Measurements from ENCODE around the gene SSB.
"Not testable (repeated sequence)": the region's sequence is repeated elsewhere in the genome, so short reads cannot be mapped to it uniquely, and the experiment has no call there.

The SSB gene

DNA sequence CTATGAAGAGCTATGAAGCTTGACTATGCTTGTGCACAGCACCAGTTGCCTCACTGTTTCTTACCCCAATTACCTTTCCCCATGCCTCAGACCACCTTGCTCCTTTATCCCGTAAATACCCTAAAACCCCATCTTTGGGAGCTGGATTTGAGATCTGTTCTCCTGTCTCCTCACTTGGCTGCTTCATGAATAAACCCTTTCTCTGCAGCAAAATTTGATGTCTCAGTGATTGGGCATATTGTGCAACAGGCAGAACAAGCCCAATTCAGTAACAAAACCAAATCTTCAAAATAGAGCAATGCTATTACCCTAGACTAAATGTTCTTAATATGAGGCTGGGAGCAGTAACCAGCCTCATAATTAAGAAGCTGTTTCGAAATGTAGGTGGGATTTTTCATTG lies 3.5 kb upstream of the SSB start:
- H3K36me3 ChIP-seq (ENCODE audit: insufficient read depth, low read depth, low read length) = no peaks in the 10 kb centered on the region

GRCh38 chr2:169796441-169796840 lies 2.2 kb upstream of the SSB start:
- Histone ChIP-seq H3K4me1 (ENCODE audit: insufficient read depth, low read length) (peaks cover 5% of the 10 kb centered on the region; the same call in 1 of the 2 replicates), H3K27me3 (ENCODE audit: insufficient read depth, low read length) (no peaks in the 10 kb centered on the region)

More for the DNA sequence above, 3.5 kb upstream of the SSB start:
- Histone ChIP-seq H3K4me1 (ENCODE audit: insufficient read depth, low read length) (peaks cover 5% of the 10 kb centered on the region; the same call in 1 of the 2 replicates), H3K9ac (ENCODE audit: low read depth, low read length) (no peak overlapping the region), H3K27me3 (ENCODE audit: insufficient read depth, low read length) (no peaks in the 10 kb centered on the region), H3K4me3 (ENCODE audit: low read length) (no peak overlapping the region), H3K9me3 (ENCODE audit: insufficient read depth, low read depth, low read length) (no peaks in the 10 kb centered on the region), H3K27ac (ENCODE audit: low read length) (no peak overlapping the region)

DNA sequence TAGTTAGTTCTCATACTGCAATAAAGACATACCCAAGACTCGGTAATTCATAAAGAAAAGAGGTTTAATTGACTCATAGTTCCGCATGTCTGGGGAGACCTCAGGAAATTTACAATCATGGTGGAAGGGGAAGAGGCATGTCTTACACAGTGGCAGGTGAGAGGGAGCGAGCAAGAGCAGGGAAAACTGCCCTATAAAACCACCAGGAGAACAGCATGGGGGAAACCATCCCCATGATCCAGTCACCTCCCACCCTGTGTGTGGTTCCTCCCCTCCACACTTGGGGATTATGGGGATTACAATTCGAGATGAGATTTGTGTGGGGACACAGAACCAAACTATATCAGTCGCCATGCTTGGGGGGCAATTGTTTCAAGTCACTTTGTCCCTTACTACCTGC lies 1.1 kb upstream of the SSB start:
- no peak overlapping the region for H3K4me3 ChIP-seq (ENCODE audit: low read length)
- peaks cover 23% of the 10 kb centered on the region for H3K36me3 ChIP-seq (ENCODE audit: insufficient read depth, low read depth, low read length)

More at GRCh38 chr2:169796441-169796840, 2.2 kb upstream of the SSB start:
- Histone ChIP-seq H3K9ac (ENCODE audit: low read depth, low read length) (no peak overlapping the region), H3K27ac (ENCODE audit: low read length) (no peak overlapping the region), H3K4me3 (ENCODE audit: low read length) (no peak overlapping the region), H3K36me3 (ENCODE audit: insufficient read depth, low read depth, low read length) (peaks cover 11% of the 10 kb centered on the region), H3K9me3 (ENCODE audit: insufficient read depth, low read depth, low read length) (no peaks in the 10 kb centered on the region)

DNA sequence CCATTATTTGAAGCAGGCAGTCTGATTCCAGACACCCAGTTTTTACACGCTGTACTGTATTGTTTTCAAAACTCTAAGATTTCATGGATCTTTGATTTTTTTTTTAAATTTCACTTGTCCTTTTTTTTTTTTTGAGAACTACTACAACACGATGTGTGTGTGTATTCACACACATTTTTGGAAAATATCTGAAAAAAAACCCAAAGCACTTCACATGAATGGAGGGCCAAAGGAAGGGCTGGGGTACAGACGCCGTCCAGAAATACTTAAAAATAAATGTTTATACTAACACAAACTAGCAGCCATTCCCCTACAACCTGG lies 314 bp upstream of the SSB start:
- Histone ChIP-seq H3K27ac (ENCODE audit: low read length) (no peak overlapping the region), H3K4me1 (ENCODE audit: insufficient read depth, low read length) (peaks cover 5% of the 10 kb centered on the region; the same call in 1 of the 2 replicates), H3K36me3 (ENCODE audit: insufficient read depth, low read depth, low read length) (peaks cover 29% of the 10 kb centered on the region), H3K9me3 (ENCODE audit: insufficient read depth, low read depth, low read length) (no peaks in the 10 kb centered on the region), H3K4me3 (ENCODE audit: low read length) (peak overlapping the region; percentile 95), H3K27me3 (ENCODE audit: insufficient read depth, low read length) (no peaks in the 10 kb centered on the region), H3K9ac (ENCODE audit: low read depth, low read length) (peak overlapping the region; percentile 91; the same call in 1 of the 2 replicates)

More for the DNA sequence above, 1.1 kb upstream of the SSB start:
- Histone ChIP-seq H3K27ac (ENCODE audit: low read length) (no peak overlapping the region), H3K9ac (ENCODE audit: low read depth, low read length) (no peak overlapping the region), H3K9me3 (ENCODE audit: insufficient read depth, low read depth, low read length) (no peaks in the 10 kb centered on the region), H3K27me3 (ENCODE audit: insufficient read depth, low read length) (no peaks in the 10 kb centered on the region), H3K4me1 (ENCODE audit: insufficient read depth, low read length) (peaks cover 5% of the 10 kb centered on the region; the same call in 1 of the 2 replicates)

GRCh38 chr2:169803480-169803879 lies 4.8 kb downstream of the SSB start:
- no peaks in the 10 kb centered on the region; the same call in 1 of the 2 replicates for H3K4me1 ChIP-seq (ENCODE audit: insufficient read depth, low read length)
- H3K4me3 ChIP-seq (ENCODE audit: low read length) = no peak overlapping the region
- no peak overlapping the region for H3K27ac ChIP-seq (ENCODE audit: low read length)
- H3K27me3 ChIP-seq (ENCODE audit: insufficient read depth, low read length) = no peaks in the 10 kb centered on the region
- H3K9ac ChIP-seq (ENCODE audit: low read depth, low read length) = no peak overlapping the region
- H3K9me3 ChIP-seq (ENCODE audit: insufficient read depth, low read depth, low read length) = no peaks in the 10 kb centered on the region
- H3K36me3 ChIP-seq (ENCODE audit: insufficient read depth, low read depth, low read length) = peaks cover 74% of the 10 kb centered on the region

DNA sequence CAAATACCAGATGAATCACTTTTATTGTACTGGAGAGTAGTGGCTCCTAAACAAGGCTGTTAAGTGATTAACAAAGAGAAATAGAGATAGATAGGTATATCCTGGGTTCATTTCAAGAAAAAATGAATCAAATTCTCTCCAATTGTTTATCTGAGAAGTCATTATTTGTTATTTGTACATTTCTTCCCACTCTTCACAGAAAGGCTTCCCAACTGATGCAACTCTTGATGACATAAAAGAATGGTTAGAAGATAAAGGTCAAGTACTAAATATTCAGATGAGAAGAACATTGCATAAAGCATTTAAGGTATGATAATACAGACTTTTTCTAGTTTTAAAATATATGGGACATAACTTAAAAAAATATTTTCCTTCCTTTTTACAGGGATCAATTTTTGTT lies 7.9 kb downstream of the SSB start:
- no peak overlapping the region for H3K4me3 ChIP-seq (ENCODE audit: low read length)
- H3K9me3 ChIP-seq (ENCODE audit: insufficient read depth, low read depth, low read length) = no peaks in the 10 kb centered on the region
- H3K27ac ChIP-seq (ENCODE audit: low read length) = no peak overlapping the region
- H3K9ac ChIP-seq (ENCODE audit: low read depth, low read length) = no peak overlapping the region
- H3K27me3 ChIP-seq (ENCODE audit: insufficient read depth, low read length) = no peaks in the 10 kb centered on the region
- peaks cover 2% of the 10 kb centered on the region; the same call in 1 of the 2 replicates for H3K4me1 ChIP-seq (ENCODE audit: insufficient read depth, low read length)
- H3K36me3 ChIP-seq (ENCODE audit: insufficient read depth, low read depth, low read length) = peaks cover 92% of the 10 kb centered on the region

GRCh38 chr2:169808221-169808620 lies 9.6 kb downstream of the SSB start:
- Histone ChIP-seq H3K36me3 (ENCODE audit: insufficient read depth, low read depth, low read length) (peaks cover 93% of the 10 kb centered on the region), H3K9ac (ENCODE audit: low read depth, low read length) (no peak overlapping the region), H3K9me3 (ENCODE audit: insufficient read depth, low read depth, low read length) (no peaks in the 10 kb centered on the region), H3K4me1 (ENCODE audit: insufficient read depth, low read length) (peaks cover 2% of the 10 kb centered on the region; the same call in 1 of the 2 replicates), H3K27me3 (ENCODE audit: insufficient read depth, low read length) (no peaks in the 10 kb centered on the region), H3K27ac (ENCODE audit: low read length) (no peak overlapping the region), H3K4me3 (ENCODE audit: low read length) (no peak overlapping the region)

- Histone ChIP-seq H3K36me3 (ENCODE audit: insufficient read depth, low read depth, low read length) (peaks cover 83% of the 10 kb centered on the region), H3K4me1 (ENCODE audit: insufficient read depth, low read length) (peaks cover 2% of the 10 kb centered on the region), H3K9me3 (ENCODE audit: insufficient read depth, low read depth, low read length) (no peaks in the 10 kb centered on the region), H3K4me3 (ENCODE audit: low read length) (no peak overlapping the region), H3K27me3 (ENCODE audit: insufficient read depth, low read length) (no peaks in the 10 kb centered on the region), H3K9ac (ENCODE audit: low read depth, low read length) (no peak overlapping the region), H3K27ac (ENCODE audit: low read length) (no peak overlapping the region)
Observed at GRCh38 chr2:169815849-169816248, 17.2 kb downstream of the SSB start.

DNA sequence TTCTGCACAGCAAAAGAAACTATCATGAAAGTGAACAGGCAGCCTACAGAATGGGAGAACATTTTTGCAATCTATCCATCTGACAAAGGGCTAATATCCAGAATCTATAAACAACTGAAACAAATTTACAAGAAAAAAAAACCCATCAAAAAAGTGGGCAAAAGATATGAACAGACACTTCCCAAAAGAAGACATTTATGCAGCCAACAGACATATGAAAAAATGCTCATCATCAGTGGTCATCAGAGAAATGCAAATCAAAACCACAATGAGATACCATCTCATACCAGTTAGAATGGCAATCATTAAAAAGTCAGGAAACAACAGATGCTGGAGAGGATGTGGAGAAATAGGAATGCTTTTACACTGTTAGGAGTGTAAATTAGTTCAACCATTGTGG lies 18.3 kb downstream of the SSB start:
- H3K9me3 ChIP-seq (ENCODE audit: insufficient read depth, low read depth, low read length); H3K27ac ChIP-seq (ENCODE audit: low read length); H3K4me1 ChIP-seq (ENCODE audit: insufficient read depth, low read length); H3K9ac ChIP-seq (ENCODE audit: low read depth, low read length); H3K27me3 ChIP-seq (ENCODE audit: insufficient read depth, low read length); H3K4me3 ChIP-seq (ENCODE audit: low read length): not testable (repeated sequence)
- peaks cover 81% of the 10 kb centered on the region for H3K36me3 ChIP-seq (ENCODE audit: insufficient read depth, low read depth, low read length)

DNA sequence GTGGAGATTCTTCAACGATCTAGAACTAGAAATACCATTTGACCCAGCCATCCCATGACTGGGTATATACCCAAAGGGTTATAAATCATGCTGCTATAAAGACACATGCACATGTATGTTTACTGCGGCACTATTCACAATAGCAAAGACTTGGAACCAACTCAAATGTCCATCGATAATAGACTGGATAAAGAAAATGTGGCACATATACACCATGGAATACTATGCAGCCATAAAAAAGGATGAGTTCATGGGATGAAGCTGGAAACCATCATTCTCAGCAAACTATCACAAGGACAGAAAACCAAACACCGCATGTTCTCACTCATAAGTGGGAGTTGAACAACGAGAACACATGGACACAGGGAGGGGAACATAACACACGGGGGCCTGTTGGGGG lies 18.7 kb downstream of the SSB start:
- not testable (repeated sequence) for H3K27ac ChIP-seq (ENCODE audit: low read length); H3K4me1 ChIP-seq (ENCODE audit: insufficient read depth, low read length); H3K4me3 ChIP-seq (ENCODE audit: low read length); H3K27me3 ChIP-seq (ENCODE audit: insufficient read depth, low read length); H3K9ac ChIP-seq (ENCODE audit: low read depth, low read length); H3K9me3 ChIP-seq (ENCODE audit: insufficient read depth, low read depth, low read length)
- peaks cover 77% of the 10 kb centered on the region for H3K36me3 ChIP-seq (ENCODE audit: insufficient read depth, low read depth, low read length)

DNA sequence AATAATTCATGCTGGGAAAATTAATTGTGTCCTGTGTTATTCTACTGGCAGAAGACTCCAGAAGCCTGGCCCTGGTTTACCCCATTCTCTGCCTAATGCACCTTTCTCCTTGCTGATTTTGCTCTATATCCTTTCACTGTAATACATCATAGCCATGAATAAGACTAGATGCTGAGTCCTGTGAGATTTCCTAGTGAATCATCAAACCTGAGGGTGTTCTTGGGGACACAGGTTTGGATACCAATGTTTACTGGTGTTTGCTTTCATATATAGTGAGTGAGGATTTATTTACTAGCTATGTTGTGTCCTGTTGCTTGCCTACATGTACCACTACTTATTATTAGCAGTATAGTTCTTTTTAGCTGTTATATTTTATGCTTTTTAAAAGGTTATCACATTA lies 19.6 kb downstream of the SSB start:
- H3K27ac ChIP-seq (ENCODE audit: low read length) = no peak overlapping the region
- peaks cover 68% of the 10 kb centered on the region for H3K36me3 ChIP-seq (ENCODE audit: insufficient read depth, low read depth, low read length)
- H3K27me3 ChIP-seq (ENCODE audit: insufficient read depth, low read length) = no peaks in the 10 kb centered on the region
- no peak overlapping the region for H3K9ac ChIP-seq (ENCODE audit: low read depth, low read length)
- H3K4me3 ChIP-seq (ENCODE audit: low read length) = no peak overlapping the region
- peaks cover 4% of the 10 kb centered on the region; the same call in 1 of the 2 replicates for H3K4me1 ChIP-seq (ENCODE audit: insufficient read depth, low read length)
- no peaks in the 10 kb centered on the region for H3K9me3 ChIP-seq (ENCODE audit: insufficient read depth, low read depth, low read length)

- peaks cover 59% of the 10 kb centered on the region for H3K36me3 ChIP-seq (ENCODE audit: insufficient read depth, low read depth, low read length)
- H3K9ac ChIP-seq (ENCODE audit: low read depth, low read length) = no peak overlapping the region
- H3K27me3 ChIP-seq (ENCODE audit: insufficient read depth, low read length) = no peaks in the 10 kb centered on the region
- H3K27ac ChIP-seq (ENCODE audit: low read length) = no peak overlapping the region
- no peak overlapping the region for H3K4me3 ChIP-seq (ENCODE audit: low read length)
- H3K4me1 ChIP-seq (ENCODE audit: insufficient read depth, low read length) = peaks cover 8% of the 10 kb centered on the region; the same call in 1 of the 2 replicates
- no peaks in the 10 kb centered on the region for H3K9me3 ChIP-seq (ENCODE audit: insufficient read depth, low read depth, low read length)
Observed at GRCh38 chr2:169819106-169819505, 20.4 kb downstream of the SSB start.

- H3K9ac ChIP-seq (ENCODE audit: low read depth, low read length); H3K27me3 ChIP-seq (ENCODE audit: insufficient read depth, low read length); H3K9me3 ChIP-seq (ENCODE audit: insufficient read depth, low read depth, low read length); H3K27ac ChIP-seq (ENCODE audit: low read length); H3K4me3 ChIP-seq (ENCODE audit: low read length); H3K4me1 ChIP-seq (ENCODE audit: insufficient read depth, low read length): not testable (repeated sequence)
- peaks cover 50% of the 10 kb centered on the region for H3K36me3 ChIP-seq (ENCODE audit: insufficient read depth, low read depth, low read length)
Observed at GRCh38 chr2:169820101-169820500, 21.4 kb downstream of the SSB start.

Data from iPS-20b (cell line).